Medulla oblongata (tissue), 1 donor: ENCODE data around the gene ATP6V1G1.

ENCODE experiments used
- DNase-seq: peaks from one replicate; pipeline ENCODE4 v3.0.0-alpha.2; 2015; ENCODE audit errors: extremely low spot score

The ATP6V1G1 gene

GRCh38 chr9:114612272-114612923 lies 24.8 kb downstream of the ATP6V1G1 start:
- no peak for DNase-seq

- DNase-seq: no peak
Observed at GRCh38 chr9:114613087-114613486, 25.5 kb downstream of the ATP6V1G1 start.

- DNase-seq: no peak
Observed at GRCh38 chr9:114613919-114614318, 26.4 kb downstream of the ATP6V1G1 start.

- DNase-seq: no peak
Observed at GRCh38 chr9:114614373-114614772, 26.8 kb downstream of the ATP6V1G1 start.

- peak; percentile 71 for DNase-seq
Observed at GRCh38 chr9:114616684-114617520, 29.3 kb downstream of the ATP6V1G1 start.

GRCh38 chr9:114619191-114619761 lies 31.7 kb downstream of the ATP6V1G1 start:
- peak; percentile 29 for DNase-seq

- no peak for DNase-seq
Observed at GRCh38 chr9:114621561-114621960, 34.0 kb downstream of the ATP6V1G1 start.

- no peak for DNase-seq
Observed at GRCh38 chr9:114621975-114622609, 34.5 kb downstream of the ATP6V1G1 start.

GRCh38 chr9:114624677-114625076 lies 37.1 kb downstream of the ATP6V1G1 start:
- DNase-seq: no peak

- DNase-seq: no peak
Observed at GRCh38 chr9:114626415-114627020, 38.9 kb downstream of the ATP6V1G1 start.

- no peak for DNase-seq
Observed at GRCh38 chr9:114627553-114627952, 40.0 kb downstream of the ATP6V1G1 start.

GRCh38 chr9:114629563-114630090 lies 42.1 kb downstream of the ATP6V1G1 start:
- no peak for DNase-seq

- DNase-seq: no peak
Observed at GRCh38 chr9:114631166-114631565, 43.6 kb downstream of the ATP6V1G1 start.

- DNase-seq: no peak
Observed at GRCh38 chr9:114633438-114634089, 46.0 kb downstream of the ATP6V1G1 start.

GRCh38 chr9:114634387-114634786 lies 46.8 kb downstream of the ATP6V1G1 start:
- no peak for DNase-seq

GRCh38 chr9:114638404-114638803 lies 50.8 kb downstream of the ATP6V1G1 start:
- DNase-seq: no peak

GRCh38 chr9:114641967-114642366 lies 54.4 kb downstream of the ATP6V1G1 start:
- peak; percentile 26 for DNase-seq

- no peak for DNase-seq
Observed at GRCh38 chr9:114643001-114643400, 55.4 kb downstream of the ATP6V1G1 start.

- no peak for DNase-seq
Observed at GRCh38 chr9:114643896-114644295, 56.3 kb downstream of the ATP6V1G1 start.
